DLD1 (cell line): ENCODE data around the gene CRYM.
"Not testable (repeated sequence)": the region's sequence is repeated elsewhere in the genome, so short reads cannot be mapped to it uniquely, and the experiment has no call there.

Experiments used
- in situ Hi-C: cut with HindIII; loops from 2 replicates; pipeline ENCODE4 v1.10.0; 2017; ENCODE audit warnings: low sequenced_read_pairs

Gene CRYM

GRCh38 chr16:21250072-21250923, 27.8 kb downstream of the CRYM start:
- in situ Hi-C loops: no loop called here

- in situ Hi-C loops: not testable (repeated sequence)
These were observed 29.9 kb downstream of the CRYM start for GRCh38 chr16:21248179-21248578.

- in situ Hi-C loops: no loop called here
These were observed 33.4 kb downstream of the CRYM start for GRCh38 chr16:21244518-21245215.

GRCh38 chr16:21242756-21243155, 35.3 kb downstream of the CRYM start:
- in situ Hi-C loops: no loop called here

- in situ Hi-C loops: no loop called here
These were observed 38.4 kb downstream of the CRYM start for GRCh38 chr16:21239646-21240045.

- in situ Hi-C loops: no loop called here
These were observed 41.3 kb downstream of the CRYM start for GRCh38 chr16:21236831-21237230.

- in situ Hi-C loops: no loop called here
These were observed 42.9 kb downstream of the CRYM start for GRCh38 chr16:21235199-21235585.

GRCh38 chr16:21233521-21234150, 44.5 kb downstream of the CRYM start, which contains the start of gene ANKS4B:
ANKS4B (plus strand) TSS chr16:21233699; CDS start chr16:21233738, 39 bp downstream.
- in situ Hi-C loops: no loop called here

- in situ Hi-C loops: no loop called here
These were observed 45.0 kb downstream of the CRYM start for GRCh38 chr16:21233045-21233520.

- in situ Hi-C loops: no loop called here
These were observed 49.7 kb downstream of the CRYM start for GRCh38 chr16:21228361-21228872.

- in situ Hi-C loops: no loop called here
These were observed 50.2 kb downstream of the CRYM start for GRCh38 chr16:21227866-21228265.

- in situ Hi-C loops: no loop called here
These were observed 51.3 kb downstream of the CRYM start for GRCh38 chr16:21226749-21227148.

GRCh38 chr16:21224800-21225199, 53.3 kb downstream of the CRYM start:
- in situ Hi-C loops: no loop called here

- in situ Hi-C loops: no loop called here
These were observed 54.3 kb downstream of the CRYM start for GRCh38 chr16:21223787-21224186.

- in situ Hi-C loops: no loop called here
These were observed 55.4 kb downstream of the CRYM start for GRCh38 chr16:21222495-21223337.

- in situ Hi-C loops: no loop called here
These were observed 58.5 kb downstream of the CRYM start for GRCh38 chr16:21219551-21219950.

GRCh38 chr16:21218153-21218552, 59.9 kb downstream of the CRYM start:
- in situ Hi-C loops: no loop called here

GRCh38 chr16:21217121-21217520, 61.0 kb downstream of the CRYM start:
- in situ Hi-C loops: no loop called here

GRCh38 chr16:21214086-21214485, 64.0 kb downstream of the CRYM start:
- in situ Hi-C loops: no loop called here

- in situ Hi-C loops: no loop called here
These were observed 66.6 kb downstream of the CRYM start, which contains the start of gene ZP2 for GRCh38 chr16:21211486-21211885. ZP2 (minus strand) TSS chr16:21211574; CDS start chr16:21211547, 27 bp downstream.
